ENCODE results near the gene LAMTOR2.

LAMTOR2 gene

GRCh38 chr1:156091610-156092009, 37.0 kb downstream of the LAMTOR2 start:
- no peak overlapping the region for H3K4me3 ChIP-seq (ENCODE audit: low read depth, low read length)
- in situ Hi-C loops (cut with HindIII; ENCODE audit: low sequenced_read_pairs) = no loop called here
- no peak for DNase-seq (ENCODE audit: low read depth, low spot score)
- no peak for TF ChIP-seq CTCF (IDR thresholded peaks at IDR 0.05; ENCODE audit: low read depth, low read length)

DNA sequence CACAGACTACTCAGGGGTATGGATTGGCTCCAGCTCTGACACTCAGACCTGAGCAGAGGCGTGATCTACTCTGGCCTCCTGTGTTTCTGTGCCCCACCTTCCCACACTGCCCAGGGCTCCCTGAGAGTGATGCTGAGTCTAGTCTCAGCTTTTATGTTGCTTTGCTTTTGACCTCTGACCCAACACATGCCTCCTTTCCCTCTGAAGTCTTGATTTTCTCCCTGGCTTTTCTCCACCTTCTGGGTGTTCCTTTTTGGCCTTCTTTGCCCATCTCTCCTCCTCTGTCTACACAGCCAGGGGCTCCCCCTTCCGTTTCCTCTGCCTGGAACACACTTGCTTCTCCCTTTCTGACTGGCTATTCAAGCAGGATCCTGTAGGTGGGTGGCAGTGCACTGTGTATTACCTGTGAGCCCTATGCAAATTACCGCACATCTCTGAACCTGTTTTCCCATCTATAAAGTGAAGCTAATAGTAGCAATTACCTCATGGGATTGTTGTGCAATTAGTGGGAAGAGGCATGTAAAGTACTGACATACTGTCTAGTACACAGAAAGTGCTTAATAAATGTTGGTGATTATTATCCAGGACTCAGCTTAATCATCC, 41.4 kb downstream of the LAMTOR2 start:
- no peak overlapping the region for H3K4me3 ChIP-seq (ENCODE audit: low read depth, low read length)
- in situ Hi-C loops (cut with HindIII; ENCODE audit: low sequenced_read_pairs) = no loop called here
- TF ChIP-seq CTCF (IDR thresholded peaks at IDR 0.05; ENCODE audit: low read depth, low read length) = no peak
- DNase-seq (ENCODE audit: low read depth, low spot score) = no peak

GRCh38 chr1:156096640-156097391, 42.2 kb downstream of the LAMTOR2 start:
- in situ Hi-C loops (cut with HindIII; ENCODE audit: low sequenced_read_pairs) = no loop called here
- peak; percentile 99 for TF ChIP-seq CTCF (IDR thresholded peaks at IDR 0.05; ENCODE audit: low read depth, low read length)
- DNase-seq (ENCODE audit: low read depth, low spot score) = peak; percentile 83
- no peak overlapping the region for H3K4me3 ChIP-seq (ENCODE audit: low read depth, low read length)

DNA sequence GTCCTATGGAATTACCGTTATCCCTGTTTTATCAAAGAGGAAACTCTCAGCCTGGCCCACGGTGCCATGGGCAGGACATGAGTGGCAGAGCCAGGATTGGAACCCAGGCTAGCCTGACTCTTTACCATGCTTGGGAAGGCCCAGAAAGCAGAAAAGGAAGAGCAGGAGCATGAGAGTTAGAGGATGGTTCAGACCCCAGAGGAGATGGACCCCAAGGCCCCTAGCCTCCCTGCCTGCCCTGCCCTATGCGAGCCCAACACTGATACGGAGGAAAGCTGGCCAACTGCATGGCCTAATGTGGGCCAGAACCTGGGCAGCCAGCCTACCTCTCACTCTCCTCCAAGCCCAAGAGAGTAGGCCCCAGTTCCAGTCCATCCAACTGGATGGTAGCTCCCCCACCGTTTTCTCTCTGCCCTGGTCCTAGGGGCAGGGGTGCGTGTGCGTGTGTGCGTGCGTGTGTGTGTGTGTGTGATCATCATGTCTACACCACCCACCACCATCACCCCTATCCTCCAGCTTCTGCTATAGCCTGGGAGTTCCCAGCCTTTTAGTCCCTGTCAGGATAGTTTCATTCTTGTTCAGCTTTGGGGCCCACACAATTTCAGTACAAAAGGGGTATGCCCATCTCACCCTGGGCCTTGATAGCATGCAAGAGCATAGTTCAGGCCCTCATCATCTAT, 43.1 kb downstream of the LAMTOR2 start:
- in situ Hi-C loops (cut with HindIII; ENCODE audit: low sequenced_read_pairs) = no loop called here
- H3K4me3 ChIP-seq (ENCODE audit: low read depth, low read length) = no peak overlapping the region
- TF ChIP-seq CTCF (IDR thresholded peaks at IDR 0.05; ENCODE audit: low read depth, low read length) = no peak
- DNase-seq (ENCODE audit: low read depth, low spot score) = no peak

- no peak for TF ChIP-seq CTCF (IDR thresholded peaks at IDR 0.05; ENCODE audit: low read depth, low read length)
- H3K4me3 ChIP-seq (ENCODE audit: low read depth, low read length) = no peak overlapping the region
- DNase-seq (ENCODE audit: low read depth, low spot score) = no peak
- in situ Hi-C loops (cut with HindIII; ENCODE audit: low sequenced_read_pairs) = no loop called here
Observed at GRCh38 chr1:156098784-156099183, 44.2 kb downstream of the LAMTOR2 start.

DNA sequence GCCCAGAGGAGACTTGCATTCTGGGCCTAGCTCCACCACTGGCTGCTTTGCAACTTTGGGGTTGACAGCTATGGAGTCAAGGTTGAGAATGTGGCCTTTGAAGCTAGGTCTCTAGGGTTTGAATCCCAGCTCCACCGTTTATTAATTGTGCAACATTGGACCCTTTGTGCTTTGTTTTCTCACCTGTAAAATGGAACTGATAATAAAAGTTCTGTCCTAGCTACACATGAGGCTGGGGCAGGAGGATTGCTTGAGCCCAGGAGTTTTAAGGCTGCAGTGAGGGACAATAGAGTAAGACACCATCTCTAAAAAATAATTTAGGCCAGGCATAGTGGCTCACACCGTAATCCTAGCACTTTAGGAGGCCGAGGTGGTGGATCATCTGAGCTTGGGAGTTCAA, 44.7 kb downstream of the LAMTOR2 start:
- in situ Hi-C loops (cut with HindIII; ENCODE audit: low sequenced_read_pairs) = no loop called here
- H3K4me3 ChIP-seq (ENCODE audit: low read depth, low read length) = no peak overlapping the region
- TF ChIP-seq CTCF (IDR thresholded peaks at IDR 0.05; ENCODE audit: low read depth, low read length) = no peak
- no peak for DNase-seq (ENCODE audit: low read depth, low spot score)
